Left lung (tissue), 10 donors: ENCODE measurements around the gene TPSAB1. TPM values are rescaled to one million over a fixed set of nuclear protein-coding genes. Genes with fewer than 3 reads are reported as not detected.
"Not testable (repeated sequence)": the region's sequence is repeated elsewhere in the genome, so short reads cannot be mapped to it uniquely, and the experiment has no call there.

Experiments
- ATAC-seq: fragments of 200-7000 bp; cut with Tn5 transposase; one replicate; pipeline ENCODE4 v1.9.1; 2020; ENCODE audit warnings: moderate library complexity
- DNase-seq, 4 donors: peaks; one replicate each; pipeline ENCODE4 v3.0.0-alpha.2; 2013 to 2020
- H3K27ac ChIP-seq, 2 donors: fragments of 200-600 bp; sonication (generic) in 1 of 2; one replicate each; pipeline versions ENCODE4 v1.5.0 to v1.8.0; 2020 to 2021
- H3K27me3 ChIP-seq, 2 donors: fragments of 200-600 bp; sonication (generic) in 1 of 2; one replicate each; pipeline versions ENCODE4 v1.5.0 to v1.8.0; 2020 to 2021
- H3K36me3 ChIP-seq, 2 donors: fragments of 200-600 bp; sonication (generic) in 1 of 2; one replicate each; pipeline versions ENCODE4 v1.5.0 to v1.8.0; 2020 to 2021
- H3K4me1 ChIP-seq, 2 donors: fragments of 200-600 bp; one replicate each; pipeline ENCODE4 v1.8.0; 2021
- H3K4me3 ChIP-seq, 2 donors: fragments of 200-600 bp; sonication (generic) in 1 of 2; one replicate each; pipeline versions ENCODE4 v1.5.0 to v1.8.0; 2020 to 2021; ENCODE audit warnings: mild to moderate bottlenecking in 1 of 2
- H3K9me3 ChIP-seq, 2 donors: fragments of 200-600 bp; sonication (generic) in 1 of 2; one replicate each; pipeline versions ENCODE4 v1.5.0 to v1.8.0; 2020 to 2021
- CTCF ChIP-seq, 2 donors: fragments of 200-600 bp; sonication (generic) in 1 of 2; IDR thresholded peaks; one replicate each; pipeline versions ENCODE4 v1.5.0 to v1.8.0; 2021; ENCODE audit warnings: antibody characterized with exemption in 2 of 2
- intact Hi-C, 2 donors: fragments of 100-400 bp; cut with DNase I; formaldehyde crosslinking; loops; one replicate each; pipeline versions ENCODE4 v1.11.2 to v1.14.2; 2022
- polyA plus RNA-seq, 6 donors: library from polyadenylated mRNA; unstranded; fragments of 120-200 nt; gene quantifications; one replicate each; pipeline ENCODE4 v1.2.1, GENCODE V29; 2013; ENCODE audit not compliant: insufficient read length in 6 of 6
- total RNA-seq, 2 donors: library from RNA; stranded (reverse); fragmentation: NEBNext Ultra II Directional; extraction: Animal tissue kit (Norgen Biotek cat#: 25700); gene quantifications; one replicate each; pipeline ENCODE4 v1.2.1, GENCODE V29; 2021
- donor health status: DM: no; HTN: yes; CAD: no.
- donor health status: DM: no; HTN: no; CAD: no.

The TPSAB1 gene
- total and polyA plus RNA-seq, 8 donors: 0.21 to 51.0 (median 17.7) TPM; not detected in 4

GRCh38 chr16:1271380-1271723 is 30.8 kb downstream of the TPSAB1 start:
- H3K27me3 ChIP-seq: peaks cover 0 to 44% of the 10 kb centered on the region in 2 donors
- ATAC-seq (no peak), DNase-seq (no peak)
- H3K4me3 ChIP-seq: no peak overlapping the region
- H3K27ac ChIP-seq: no peak overlapping the region
- H3K36me3 ChIP-seq: no peaks in the 10 kb centered on the region
- intact Hi-C loops: no loop called here
- no peaks in the 10 kb centered on the region for H3K9me3 ChIP-seq
- TF ChIP-seq CTCF (IDR thresholded peaks at IDR 0.05): no peak
- H3K4me1 ChIP-seq: no peaks in the 10 kb centered on the region

- H3K27me3 ChIP-seq: peaks cover 0 to 49% of the 10 kb centered on the region in 2 donors
- H3K4me3 ChIP-seq, H3K27ac ChIP-seq, ATAC-seq, intact Hi-C loops, H3K9me3 ChIP-seq, H3K36me3 ChIP-seq, H3K4me1 ChIP-seq: not testable (repeated sequence)
- peak in 2 of 4 donors; percentile 35 to 61 for DNase-seq
These were observed 31.4 kb downstream of the TPSAB1 start for GRCh38 chr16:1271724-1272413.

- Histone ChIP-seq H3K9me3 (no peaks in the 10 kb centered on the region), H3K4me3 (no peak overlapping the region), H3K4me1 (no peaks in the 10 kb centered on the region), H3K27ac (no peak overlapping the region), H3K27me3 (peaks cover 2 to 57% of the 10 kb centered on the region in 2 donors), H3K36me3 (no peaks in the 10 kb centered on the region)
- ATAC-seq (no peak), DNase-seq (no peak)
- TF ChIP-seq CTCF (IDR thresholded peaks at IDR 0.05): no peak
- intact Hi-C loops: no loop called here
These were observed 32.1 kb downstream of the TPSAB1 start for GRCh38 chr16:1272453-1273198.

GRCh38 chr16:1273816-1274215 is 33.3 kb downstream of the TPSAB1 start:
- ATAC-seq (no peak), DNase-seq (no peak)
- H3K36me3 ChIP-seq: no peaks in the 10 kb centered on the region
- H3K4me3 ChIP-seq: no peak overlapping the region
- no peaks in the 10 kb centered on the region for H3K9me3 ChIP-seq
- H3K27me3 ChIP-seq: peaks cover 7 to 68% of the 10 kb centered on the region in 2 donors
- H3K27ac ChIP-seq: no peak overlapping the region
- intact Hi-C loops: no loop called here
- H3K4me1 ChIP-seq: no peaks in the 10 kb centered on the region
- TF ChIP-seq CTCF (IDR thresholded peaks at IDR 0.05): no peak

GRCh38 chr16:1274767-1275166 is 34.3 kb downstream of the TPSAB1 start:
- H3K27me3 ChIP-seq: peaks cover 7 to 78% of the 10 kb centered on the region in 2 donors
- H3K36me3 ChIP-seq: no peaks in the 10 kb centered on the region
- no peaks in the 10 kb centered on the region for H3K9me3 ChIP-seq
- H3K4me1 ChIP-seq: no peaks in the 10 kb centered on the region
- intact Hi-C loops: no loop called here
- no peak overlapping the region for H3K4me3 ChIP-seq
- H3K27ac ChIP-seq: no peak overlapping the region
- no peak for TF ChIP-seq CTCF (IDR thresholded peaks at IDR 0.05)
- no peak for DNase-seq
- ATAC-seq: no peak
